ENCODE results near the gene ZNF296.

Gene ZNF296

DNA sequence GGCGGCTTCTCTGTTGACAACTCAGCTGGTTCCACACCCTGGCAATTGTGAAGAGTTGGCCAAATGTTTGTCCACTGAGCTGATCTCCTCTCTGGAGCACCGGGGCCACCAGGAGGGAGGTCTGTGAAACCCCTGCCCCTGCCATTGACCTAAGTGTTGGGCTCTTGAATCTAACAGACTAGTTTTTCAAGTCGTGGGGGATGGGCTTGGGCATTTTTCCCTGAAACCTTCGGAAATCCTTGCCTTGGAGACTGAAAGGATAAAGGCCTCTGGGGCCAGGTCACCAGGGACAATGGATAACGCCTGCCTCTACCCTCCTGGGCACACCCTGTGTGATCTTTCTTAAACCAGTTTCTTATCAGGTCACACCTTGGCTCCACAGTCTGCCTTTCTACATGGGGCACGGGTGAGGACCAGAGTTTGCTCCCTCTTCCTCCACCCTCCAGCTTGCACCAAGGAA lies 3.7 kb upstream of the ZNF296 start:
- DNase-seq, result no peak

DNA sequence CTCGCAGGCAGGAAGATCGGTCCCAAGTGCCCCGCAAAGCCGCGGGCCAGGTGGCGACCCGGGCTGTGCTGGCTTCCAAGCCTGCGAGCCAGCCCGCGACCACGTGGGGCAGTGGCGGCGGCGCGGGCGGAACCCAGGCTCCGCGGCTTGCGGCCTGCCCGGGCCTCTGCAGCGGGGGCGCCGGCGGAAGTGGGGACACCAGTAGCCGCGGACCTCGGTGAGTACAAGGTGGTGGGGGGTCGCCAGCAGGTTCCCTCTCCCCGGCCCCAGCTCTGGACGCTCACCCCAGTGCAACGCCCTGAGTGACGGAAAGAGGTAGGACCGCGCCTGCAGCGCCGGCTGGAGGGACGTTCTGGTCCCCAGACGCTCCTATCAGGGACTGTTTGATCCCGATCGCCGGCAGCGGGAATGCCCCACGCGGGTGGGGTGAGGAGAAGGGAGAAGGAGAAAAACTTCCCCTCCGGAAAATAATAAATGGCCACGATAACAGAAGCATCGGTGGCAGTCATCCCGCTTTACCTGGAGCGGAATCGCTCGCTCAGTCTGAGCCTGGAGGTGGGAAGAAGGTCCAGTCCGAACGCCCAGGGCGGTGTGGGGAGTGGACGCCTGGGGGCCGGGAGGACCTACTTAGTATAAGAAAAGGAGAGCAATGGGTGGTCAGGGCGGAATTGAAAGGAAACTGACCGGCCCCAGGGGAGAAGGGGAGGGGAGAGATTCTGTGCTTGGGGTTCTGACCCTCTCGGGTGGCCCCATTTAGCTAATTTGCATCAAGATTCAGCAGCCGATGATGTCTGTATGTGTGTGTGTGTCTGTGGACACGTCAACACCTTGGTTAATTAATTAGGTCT lies 3.0 kb upstream of the ZNF296 start, which contains the start of gene GEMIN7:
Gene GEMIN7 (plus strand): TSS at position 198 of the 848 bp plus-strand sequence. CDS start 10,855 bp downstream, outside the sequence.
- peak; percentile 21 to 73 (median 68) for DNase-seq

DNA sequence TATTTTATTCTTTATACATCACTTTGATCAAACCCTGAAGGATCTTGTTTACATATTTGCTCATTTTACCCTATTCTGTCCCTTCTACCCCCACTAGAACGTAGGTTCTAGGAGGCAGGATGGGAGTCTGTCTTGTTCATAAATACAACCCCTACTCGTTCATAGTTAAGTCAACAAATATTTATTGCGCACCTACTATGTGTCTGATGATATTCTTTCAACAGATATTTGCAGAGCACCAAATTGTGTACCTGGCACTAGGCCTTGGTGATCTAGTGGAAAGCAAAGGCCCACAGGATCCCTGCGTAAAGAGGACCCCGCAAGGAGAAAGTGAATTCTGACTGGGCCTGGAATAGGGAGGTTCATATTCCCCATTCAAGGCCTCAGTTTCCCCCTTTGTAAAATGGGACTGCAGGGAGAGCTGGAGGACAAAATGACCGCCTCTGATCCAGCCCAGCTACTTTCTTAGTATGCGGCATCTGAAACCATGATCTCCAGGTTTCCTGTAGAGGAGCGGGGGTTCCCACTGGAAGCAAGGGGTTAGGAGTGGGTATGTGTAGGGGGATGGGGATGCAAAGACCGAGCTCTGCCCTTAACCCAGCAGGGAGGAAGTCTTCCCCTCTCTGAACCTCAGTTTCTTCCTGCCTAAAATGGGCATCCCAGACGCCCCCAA lies 2.2 kb upstream of the ZNF296 start:
- DNase-seq, result no peak

DNA sequence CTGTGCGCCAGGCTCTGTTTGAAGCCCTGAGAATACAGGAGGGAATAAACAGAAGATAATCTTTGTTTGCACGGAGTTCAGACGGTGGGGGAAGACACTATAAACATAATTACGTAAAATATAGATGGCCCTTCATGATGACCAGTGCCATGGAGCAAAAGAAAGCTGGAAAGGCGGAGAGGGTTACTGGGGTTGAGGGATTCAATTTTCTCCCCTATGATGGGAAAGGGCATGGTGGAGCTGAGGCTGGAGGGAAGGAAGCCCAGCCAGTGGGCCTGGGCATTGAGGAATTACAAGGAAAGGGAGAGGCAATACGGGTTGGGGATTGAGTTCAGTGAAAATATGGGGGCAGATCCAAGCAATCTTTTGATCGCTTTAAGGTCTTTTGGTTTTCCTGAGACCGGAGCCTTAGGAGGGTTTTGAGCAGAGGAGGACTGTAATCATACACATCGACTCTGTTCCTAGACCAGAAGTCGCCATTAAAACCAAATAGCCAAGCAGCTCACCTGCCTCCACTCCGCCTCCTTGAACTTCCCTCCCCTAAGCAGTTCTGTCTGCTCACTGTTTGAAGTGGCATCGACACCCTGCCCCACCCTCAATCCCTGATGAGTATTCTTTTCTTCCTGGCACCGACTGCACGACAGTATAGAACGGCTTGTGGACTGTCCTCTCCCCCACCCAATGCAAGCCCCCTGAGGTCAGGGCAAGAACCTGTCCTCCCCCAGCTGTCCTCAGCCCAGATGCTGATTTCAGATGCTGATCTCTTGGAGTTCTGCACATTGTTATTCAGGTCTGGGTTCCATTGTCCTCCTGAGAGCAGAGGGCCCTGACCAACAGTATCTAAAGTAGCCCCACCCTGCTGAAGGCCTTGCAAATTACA lies 813 bp upstream of the ZNF296 start:
- DNase-seq, result no peak

DNA sequence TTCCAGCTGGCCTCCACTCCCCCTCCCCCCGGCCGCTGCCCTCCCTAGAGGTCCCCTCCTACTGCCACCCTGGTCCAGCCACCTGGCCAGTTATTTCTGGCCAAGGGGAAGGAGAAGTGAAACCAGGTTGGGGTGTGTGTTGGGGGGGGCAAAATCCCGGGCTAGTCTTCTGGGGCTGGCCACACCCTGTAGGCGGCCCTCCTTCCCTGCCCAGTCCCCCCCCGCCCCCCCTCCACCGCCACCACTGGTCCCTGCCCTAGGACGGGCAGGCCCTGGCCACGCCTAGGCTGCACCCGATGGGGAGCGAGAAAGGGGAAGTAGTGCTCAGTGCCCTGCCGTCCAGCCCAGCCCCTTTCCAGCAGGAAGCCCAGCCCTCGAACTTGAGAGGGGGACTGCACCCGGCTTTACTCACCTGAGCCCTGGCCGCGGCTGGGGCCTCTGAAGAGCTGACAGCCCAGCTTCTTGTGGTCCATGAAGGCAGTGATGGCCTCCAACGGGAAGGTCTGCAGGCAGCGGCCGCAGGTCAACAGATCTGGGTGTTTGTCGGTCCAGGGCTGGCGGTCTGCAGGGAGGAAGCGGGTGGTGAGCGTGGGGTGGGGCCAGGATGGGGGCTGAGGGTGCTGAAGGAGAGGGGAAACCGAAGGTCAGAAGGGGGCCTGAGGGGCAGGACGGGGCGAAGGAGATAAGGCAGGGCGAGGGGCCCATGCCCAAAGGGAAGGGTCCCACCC lies 813 bp downstream of the ZNF296 start:
- peak in 3 of 6 experiments; percentile 15 to 32 (median 20) for DNase-seq

DNA sequence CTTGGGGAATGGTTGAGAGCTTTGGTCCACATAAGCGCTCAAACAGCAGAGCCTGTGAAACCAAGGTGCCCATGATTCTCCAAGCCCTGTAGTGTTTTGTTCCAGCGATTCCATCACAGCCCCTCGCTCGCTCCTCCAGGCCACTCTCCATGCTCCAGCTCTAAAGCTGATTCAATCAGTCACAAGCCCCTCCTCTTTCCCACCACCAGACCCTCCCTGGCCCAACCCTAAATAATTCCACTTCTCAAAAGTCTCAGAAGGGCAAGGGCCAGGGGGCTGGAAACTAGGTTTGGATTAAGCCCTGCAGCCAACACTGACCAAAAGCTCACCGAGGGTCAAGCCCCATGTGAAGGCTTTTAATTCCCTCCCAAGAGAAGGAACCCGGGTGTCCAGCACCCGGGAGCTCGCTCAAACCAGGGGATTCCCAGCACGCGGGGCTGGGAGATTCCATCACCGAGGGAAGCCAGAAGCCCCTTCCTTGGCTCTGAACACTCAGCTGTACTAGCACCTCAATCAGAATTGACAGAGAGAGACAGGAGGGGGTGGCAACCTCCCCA lies 1.5 kb downstream of the ZNF296 start:
- DNase-seq, result no peak

DNA sequence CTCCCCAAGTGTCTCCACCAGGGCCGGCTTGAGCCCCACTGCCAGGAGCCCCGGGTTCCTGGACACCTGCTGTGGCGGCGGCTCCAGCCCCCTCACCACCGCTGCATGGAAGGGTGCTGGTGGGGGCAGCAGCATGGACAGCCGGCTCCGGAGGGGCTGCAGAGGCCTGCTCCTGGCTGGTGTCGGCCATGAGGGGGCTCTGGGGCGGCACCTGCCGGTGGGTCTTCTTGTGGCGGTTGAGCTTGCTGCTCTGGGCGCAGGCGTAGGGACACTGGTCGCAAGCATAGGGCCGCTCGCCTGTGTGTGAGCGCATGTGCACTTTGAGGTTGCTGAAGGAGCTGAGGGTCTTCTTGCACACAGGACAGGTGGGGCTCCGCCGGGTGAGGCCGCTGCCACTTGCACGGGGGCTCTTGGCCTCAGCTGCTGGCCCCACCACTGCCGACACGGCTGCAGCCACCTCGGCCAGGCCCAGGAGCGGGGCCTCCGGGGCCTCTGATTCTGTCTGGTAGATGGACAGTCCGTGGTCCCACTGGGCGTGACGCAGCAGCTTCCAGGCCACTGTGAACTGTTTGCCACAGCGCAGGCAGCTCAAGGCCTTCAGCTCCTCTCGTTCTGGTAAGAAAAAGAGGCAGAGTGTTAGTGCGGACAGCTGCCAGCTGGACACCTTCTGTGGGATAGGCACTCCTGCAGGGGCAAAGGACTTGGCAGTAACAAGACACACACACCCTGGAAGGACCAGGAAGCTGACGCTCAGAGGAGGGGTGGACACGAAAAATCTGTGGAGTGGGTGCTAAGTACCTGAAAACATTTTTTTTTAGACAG lies 4.1 kb downstream of the ZNF296 start:
- no peak for DNase-seq

DNA sequence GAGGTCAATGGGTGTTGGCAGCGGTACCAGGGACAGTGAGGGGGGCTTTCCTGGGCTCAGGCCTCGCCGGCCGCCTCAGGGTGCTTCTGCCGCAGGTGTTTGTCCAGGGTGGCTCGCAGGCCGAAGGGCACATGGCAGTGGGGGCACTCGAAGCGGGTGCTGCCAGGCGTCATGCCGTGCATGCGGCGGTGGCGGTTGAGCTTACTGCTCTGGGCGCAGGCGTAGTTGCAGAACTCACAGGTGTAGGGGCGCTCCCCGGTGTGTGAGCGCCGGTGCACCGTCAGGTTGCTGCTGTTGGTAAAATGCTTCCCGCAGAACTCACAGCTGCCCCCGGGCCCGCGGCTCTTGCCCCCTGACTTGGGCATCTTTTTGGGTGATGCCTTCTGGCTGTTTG lies 4.7 kb downstream of the ZNF296 start:
- no peak for DNase-seq

DNA sequence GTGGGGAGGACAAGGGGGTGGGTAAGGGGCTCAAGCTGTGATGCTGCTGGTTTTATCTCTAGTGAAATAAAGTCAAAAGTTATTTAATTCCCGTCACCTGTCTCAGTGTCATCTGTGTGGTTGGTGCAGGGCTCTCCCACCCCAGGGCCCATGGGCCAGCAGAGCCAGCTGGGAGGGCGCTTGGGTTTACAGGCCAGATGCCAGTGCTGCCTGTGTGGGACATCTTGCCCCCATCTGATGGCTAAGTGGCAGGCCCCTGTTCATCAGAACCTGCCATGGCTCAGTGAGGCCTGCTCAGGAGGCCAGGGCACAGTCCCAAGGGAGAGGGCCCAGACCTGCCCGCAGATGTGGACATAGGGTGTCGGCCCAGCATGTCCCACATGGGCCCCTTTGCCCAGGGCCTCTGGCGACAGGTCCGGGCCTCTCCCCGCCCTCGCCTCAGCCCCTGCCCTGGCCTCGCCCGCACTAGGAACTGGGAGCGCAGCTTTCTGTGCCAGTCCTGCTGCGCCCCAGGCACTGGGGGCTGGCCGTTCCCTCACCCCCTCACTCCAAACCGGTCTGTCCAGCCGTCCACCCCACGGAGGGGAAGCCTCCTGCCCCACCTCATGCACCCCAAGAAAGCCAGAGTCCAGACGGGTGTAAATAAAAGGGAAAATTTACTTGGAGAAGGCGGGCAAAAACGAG lies 5.3 kb downstream of the ZNF296 start:
- no peak for DNase-seq

DNA sequence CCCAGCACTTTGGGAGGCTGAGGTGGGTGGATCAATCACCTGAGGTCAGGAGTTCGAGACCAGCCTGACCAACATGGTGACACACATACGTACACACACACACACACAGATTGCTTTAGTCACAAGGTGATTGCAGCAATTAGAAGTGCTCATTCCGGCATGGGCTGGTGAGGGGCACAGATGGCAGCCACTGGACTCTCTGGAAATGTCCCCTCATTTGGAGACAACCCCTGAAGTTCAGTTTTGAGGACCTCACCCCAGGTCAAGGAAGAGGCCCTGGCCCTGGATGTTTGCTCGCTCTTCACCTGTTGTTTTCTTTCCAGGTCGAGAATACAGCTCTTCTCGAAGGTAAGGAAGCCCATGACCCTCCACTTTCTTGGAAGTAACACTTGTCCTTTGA lies 6.1 kb downstream of the ZNF296 start:
- DNase-seq, result no peak

DNA sequence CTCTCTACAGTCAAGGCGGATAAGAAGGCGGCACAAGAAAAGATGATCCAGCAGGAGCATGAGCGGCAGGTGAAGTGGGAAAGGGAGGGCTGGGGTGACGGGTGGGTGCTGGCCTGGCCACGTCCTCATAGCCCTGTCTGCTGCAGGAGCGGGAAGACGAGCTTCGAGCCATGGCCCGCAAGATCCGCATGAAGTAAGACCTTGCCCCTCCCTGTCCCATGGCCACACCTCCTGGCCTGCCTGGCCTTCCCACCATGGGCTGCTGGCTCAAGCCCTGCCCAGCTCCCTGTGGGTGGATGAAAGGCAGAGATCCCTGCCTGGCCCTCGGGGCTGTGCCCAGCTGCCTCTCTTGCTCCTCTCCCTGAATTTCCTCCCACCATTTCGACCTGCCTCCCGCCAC lies 7.2 kb downstream of the ZNF296 start:
- no peak for DNase-seq

DNA sequence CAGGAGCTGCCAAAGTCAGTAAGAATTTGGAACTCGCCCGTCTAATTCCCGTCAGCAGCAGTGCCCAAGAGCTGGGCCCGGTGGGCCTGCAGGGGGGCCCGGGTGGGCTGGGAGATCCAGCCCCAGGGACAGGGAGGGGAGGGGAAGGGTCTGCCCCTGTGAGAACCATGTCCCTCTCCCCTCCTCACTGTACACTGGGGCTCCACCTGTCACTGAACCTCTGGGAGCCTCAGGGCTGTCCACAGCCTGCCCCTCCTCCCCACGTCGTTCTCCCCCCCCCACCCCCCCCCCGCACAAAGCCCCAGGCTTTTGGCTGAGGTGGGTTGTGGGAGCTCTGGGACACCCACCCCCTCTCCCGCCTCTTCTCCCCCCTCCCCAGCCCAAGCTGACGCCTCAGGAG lies 8.2 kb downstream of the ZNF296 start:
- no peak for DNase-seq

DNA sequence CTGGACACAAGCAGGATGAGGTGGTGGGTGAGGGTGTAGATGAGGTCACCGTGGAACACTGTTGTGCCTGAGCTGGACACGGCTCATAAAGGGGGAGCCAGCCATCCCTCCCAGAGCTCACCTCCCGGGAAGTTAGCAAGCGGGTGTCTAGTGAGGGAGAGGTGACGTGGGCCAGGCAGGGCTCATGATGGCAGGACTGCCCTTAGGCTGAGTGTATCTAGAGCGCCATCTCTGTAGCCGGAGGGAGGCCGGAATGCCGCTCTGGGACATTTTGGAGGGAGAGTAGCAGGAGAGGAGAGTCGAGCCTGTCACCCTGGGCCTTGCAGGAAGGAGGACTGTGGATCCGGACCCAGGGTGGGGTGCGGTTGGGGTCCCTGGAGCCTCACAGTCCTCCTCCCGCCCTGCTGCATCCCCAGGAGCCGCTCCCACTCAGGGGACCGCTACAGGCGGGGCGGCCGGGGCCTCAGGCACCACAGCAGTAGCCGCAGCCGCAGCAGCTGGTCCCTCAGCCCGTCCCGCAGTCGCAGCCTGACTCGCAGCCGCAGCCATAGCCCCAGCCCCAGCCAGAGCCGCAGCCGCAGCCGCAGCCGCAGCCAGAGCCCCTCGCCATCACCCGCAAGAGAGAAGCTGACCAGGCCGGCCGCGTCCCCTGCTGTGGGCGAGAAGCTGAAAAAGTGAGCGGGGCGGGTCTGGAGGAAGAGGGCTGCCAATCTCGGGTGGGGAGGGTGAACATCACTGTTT lies 9.2 kb downstream of the ZNF296 start:
- no peak for DNase-seq

DNA sequence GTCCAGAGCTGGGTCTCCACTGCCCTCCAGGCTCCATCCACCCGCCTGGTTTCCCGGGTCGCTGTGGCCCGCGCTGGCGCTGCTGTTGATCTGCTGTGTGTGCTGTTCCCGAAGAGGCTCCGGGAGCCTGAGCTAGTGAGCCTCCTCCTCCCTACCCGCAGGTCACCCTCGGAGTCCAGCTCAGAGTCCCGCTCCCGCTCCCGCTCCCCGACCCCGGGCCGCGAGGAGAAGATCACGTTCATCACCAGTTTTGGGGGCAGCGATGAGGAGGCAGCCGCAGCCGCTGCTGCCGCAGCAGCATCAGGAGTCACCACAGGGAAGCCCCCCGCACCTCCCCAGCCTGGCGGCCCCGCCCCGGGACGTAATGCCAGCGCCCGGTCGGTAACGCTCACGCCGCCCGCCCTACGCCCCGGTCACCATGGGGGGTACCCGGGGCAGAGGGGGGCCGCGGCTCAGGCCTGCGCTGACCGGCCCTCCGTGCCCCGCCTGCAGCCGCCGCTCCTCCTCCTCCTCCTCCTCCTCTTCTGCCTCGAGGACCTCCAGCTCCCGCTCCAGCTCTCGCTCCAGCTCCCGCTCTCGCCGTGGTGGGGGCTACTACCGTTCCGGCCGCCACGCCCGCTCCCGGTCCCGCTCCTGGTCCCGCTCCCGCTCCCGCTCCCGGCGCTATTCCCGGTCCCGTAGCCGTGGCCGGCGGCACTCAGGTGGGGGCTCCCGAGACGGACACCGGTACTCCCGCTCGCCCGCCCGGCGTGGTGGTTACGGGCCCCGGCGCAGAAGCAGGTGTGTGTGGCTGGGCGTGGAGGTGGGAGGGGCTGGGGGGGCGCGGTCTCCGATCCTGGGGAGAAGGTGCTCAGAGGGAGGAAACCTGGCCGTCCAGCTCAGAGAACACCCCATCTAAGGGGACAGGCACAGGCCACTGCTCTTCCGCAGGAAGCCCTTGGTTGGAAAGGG lies 12.2 kb downstream of the ZNF296 start:
- DNase-seq, result no peak

DNA sequence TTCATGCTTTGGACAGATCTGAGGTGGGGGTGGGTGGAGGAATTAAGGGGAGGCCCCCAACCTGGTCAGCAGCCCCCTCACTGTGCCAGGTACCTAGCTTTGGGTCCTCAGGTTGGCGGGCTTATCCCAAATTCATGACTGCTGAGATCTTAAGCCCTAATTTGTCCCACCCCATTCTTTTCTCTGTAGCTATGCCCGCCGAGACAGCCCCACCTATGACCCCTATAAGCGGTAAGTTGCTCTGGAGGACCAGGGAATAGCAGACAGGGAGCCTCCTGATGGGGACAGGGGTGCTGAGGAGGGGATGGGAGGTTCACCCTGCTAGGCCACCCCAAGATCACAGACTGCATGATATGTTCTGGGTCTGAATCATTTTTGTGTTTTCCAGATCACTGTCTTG lies 14.3 kb downstream of the ZNF296 start:
- no peak for DNase-seq

DNA sequence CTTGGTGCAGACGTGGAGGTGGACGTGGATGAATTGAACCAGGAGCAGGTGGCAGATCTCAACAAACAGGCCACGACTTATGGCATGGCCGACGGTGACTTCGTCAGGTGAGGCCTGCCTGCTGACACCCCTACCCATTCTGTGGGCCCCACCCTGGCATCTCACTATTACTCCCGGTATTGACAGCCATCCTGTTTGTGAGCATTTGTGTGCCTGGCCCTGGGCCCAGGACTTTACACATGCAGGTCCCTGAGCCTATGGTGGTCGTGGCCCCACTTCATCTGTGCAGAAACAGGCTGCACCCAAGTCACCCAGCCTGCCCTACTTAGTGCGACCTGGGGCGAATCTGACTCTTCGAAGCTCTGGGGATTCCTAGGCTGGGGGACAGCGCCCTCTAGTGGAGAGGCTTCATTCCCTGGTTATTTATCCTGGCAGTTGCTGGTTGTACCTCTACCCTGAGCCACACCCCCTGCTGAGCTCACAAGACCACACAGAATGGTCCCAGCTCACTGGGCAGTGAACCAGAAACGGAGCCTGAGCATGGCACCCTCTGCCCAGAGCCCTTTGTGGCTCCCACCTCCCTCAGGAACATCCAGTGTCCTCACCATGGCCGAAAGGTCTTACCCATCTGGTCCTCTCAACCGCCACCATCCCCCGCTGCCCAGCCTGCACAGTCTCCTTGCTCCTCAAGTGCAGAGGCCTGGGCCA lies 16.9 kb downstream of the ZNF296 start:
- peak; percentile 51 to 82 (median 76) for DNase-seq

DNA sequence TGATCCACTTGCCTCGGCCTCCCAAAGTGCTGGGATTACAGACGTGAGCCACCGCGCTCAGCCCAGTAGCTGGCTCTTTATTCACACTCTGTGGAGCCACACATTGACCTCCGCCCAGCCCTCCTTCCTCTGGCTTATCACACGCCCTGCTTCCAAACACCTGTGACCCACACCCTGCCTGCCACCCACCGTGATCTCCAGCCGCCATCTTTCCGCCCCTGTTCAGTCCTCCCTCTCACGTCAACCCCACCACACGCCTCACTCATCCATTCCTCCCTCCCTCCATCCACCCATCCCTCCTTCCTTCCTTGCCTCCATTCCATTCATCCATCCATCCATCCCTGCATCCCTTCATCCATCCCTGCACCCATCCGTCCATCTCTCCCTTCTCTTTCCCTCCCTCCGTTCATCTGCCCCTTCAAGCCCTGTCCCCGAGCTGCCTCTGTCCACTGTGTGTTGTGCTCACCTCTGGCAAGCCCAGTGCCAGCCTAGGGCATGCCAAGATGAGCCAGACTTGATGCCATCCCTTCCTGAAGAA lies 17.6 kb downstream of the ZNF296 start:
- DNase-seq, result no peak

DNA sequence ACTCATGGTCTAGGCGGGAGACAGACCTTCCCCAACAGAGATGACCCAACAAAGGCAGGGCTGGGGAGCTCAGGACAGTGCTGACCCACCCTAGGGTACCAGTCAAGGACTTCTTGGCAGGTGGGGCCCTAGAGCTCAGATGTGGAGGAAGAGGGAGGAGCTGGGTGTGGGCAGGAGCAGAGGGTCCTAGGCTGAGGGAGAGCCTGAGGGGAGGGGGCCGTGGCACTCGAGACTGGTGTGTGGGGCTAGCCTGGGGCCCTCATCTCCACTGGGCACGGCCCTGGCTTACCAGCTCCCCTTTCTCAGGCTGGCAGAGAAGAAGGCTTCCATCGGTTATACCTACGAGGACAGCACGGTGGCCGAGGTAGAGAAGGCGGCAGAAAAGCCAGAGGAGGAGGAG lies 18.8 kb downstream of the ZNF296 start:
- no peak for DNase-seq

All from stimulated activated naive CD4-positive, alpha-beta T cell (primary cell).